SK-N-MC (cell line): ENCODE data around the gene NFIX.

Experiments used
- EZH2 ChIP-seq: fragments of 200-600 bp; sonication (generic); IDR thresholded peaks from one replicate; pipeline ENCODE4 v1.6.1; 2017; ENCODE audit warnings: antibody characterized with exemption
- FOXP2 ChIP-seq: optimal IDR thresholded peaks from 2 replicates; pipeline ENCODE3; 2011; ENCODE audit warnings: mild to moderate bottlenecking, moderate library complexity; ENCODE audit not compliant: insufficient read depth; ENCODE audit errors: extremely low read length, control extremely low read depth
- POLR2AphosphoS5 ChIP-seq: IDR thresholded peaks from 2 replicates; pipeline ENCODE4 v1.6.1; 2012; ENCODE audit warnings: mild to moderate bottlenecking, low read depth, low read length, borderline replicate concordance

DNA sequence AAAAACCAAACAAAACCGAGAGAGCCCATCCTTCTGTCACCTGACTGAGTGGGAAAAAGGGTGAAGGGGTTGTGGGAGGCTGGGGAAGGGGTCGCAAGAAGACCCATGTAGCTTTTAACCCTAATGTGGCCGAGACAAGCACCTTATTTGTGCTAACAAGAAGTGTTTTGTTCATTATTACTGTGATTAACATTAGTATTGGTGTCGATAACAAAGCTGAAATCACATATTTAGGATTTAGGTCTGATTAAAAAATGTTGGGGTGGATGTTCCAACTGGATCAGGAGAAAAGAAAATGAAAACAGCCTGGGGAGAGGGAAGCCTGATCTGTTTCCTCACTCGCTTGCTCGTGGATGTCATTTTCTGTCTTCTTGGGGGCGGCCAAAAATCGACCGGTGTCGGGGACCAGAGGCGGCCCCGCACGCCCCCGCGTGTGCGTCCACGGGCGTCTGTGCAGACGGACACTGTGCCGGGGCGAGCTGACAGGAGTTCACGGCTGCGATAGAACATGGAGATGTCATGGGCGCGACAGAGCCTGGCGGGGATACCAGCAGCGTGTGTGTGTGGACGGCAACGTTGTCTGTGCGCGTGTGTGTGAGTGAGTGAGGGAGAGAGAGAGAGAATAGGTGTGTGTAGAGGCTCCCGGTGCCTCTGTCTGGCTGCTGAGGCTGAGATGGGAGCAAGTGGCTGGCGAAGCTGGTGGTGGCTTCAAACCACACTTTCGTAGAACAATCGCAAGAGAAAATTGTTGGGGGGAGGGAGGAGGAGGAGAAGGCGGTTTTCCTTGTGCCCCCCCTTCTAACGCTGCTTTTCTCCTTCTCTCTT, 29.1 kb downstream of the NFIX start:
- TF ChIP-seq POLR2AphosphoS5 (no peak), EZH2 (no peak), FOXP2 (no peak)
